Inferior parietal cortex (tissue), 1 donor: ENCODE measurements around the gene SYN1.

ENCODE experiments used
- DNase-seq: peaks from one replicate; pipeline ENCODE4 v3.0.0-alpha.2; 2016; ENCODE audit errors: extremely low spot score

The SYN1 gene

GRCh38 chrX:47597222-47597621, 22.4 kb downstream of the SYN1 start:
- no peak for DNase-seq

- no peak for DNase-seq
These were observed 23.4 kb downstream of the SYN1 start for GRCh38 chrX:47596256-47596655.

GRCh38 chrX:47595716-47596251, 23.9 kb downstream of the SYN1 start:
- no peak for DNase-seq

- no peak for DNase-seq
These were observed 26.1 kb downstream of the SYN1 start for GRCh38 chrX:47593522-47593921.

GRCh38 chrX:47590984-47591383, 28.7 kb downstream of the SYN1 start:
- DNase-seq, result no peak

GRCh38 chrX:47587906-47588735, 31.5 kb downstream of the SYN1 start:
- no peak for DNase-seq

- no peak for DNase-seq
These were observed 32.4 kb downstream of the SYN1 start for GRCh38 chrX:47587091-47587891.

GRCh38 chrX:47586043-47586787, 33.4 kb downstream of the SYN1 start:
- no peak for DNase-seq

- DNase-seq, result no peak
These were observed 34.4 kb downstream of the SYN1 start for GRCh38 chrX:47585273-47585672.

- DNase-seq, result no peak
These were observed 34.9 kb downstream of the SYN1 start for GRCh38 chrX:47584714-47585113.

GRCh38 chrX:47583240-47583861, 36.3 kb downstream of the SYN1 start:
- no peak for DNase-seq

- DNase-seq, result peak; percentile 38
These were observed 37.7 kb downstream of the SYN1 start, which contains the start of gene TIMP1 for GRCh38 chrX:47581731-47582647. Gene TIMP1 (plus strand): TSS chrX:47582436. CDS start chrX:47583416, 980 bp downstream.

- DNase-seq, result no peak
These were observed 40.1 kb downstream of the SYN1 start for GRCh38 chrX:47579537-47579936.

GRCh38 chrX:47578692-47579091, 41.0 kb downstream of the SYN1 start:
- no peak for DNase-seq

GRCh38 chrX:47577901-47578300, 41.8 kb downstream of the SYN1 start:
- DNase-seq, result no peak

GRCh38 chrX:47577424-47577823, 42.2 kb downstream of the SYN1 start:
- no peak for DNase-seq

- no peak for DNase-seq
These were observed 43.4 kb downstream of the SYN1 start for GRCh38 chrX:47576021-47576898.

GRCh38 chrX:47574547-47575301, 44.9 kb downstream of the SYN1 start:
- no peak for DNase-seq
